DOHH2 (cell line): ENCODE measurements around the gene ZSCAN32.

Experiments
- CTCF ChIP-seq: fragments of 200-600 bp; sonication (generic); IDR thresholded peaks from one replicate; pipeline ENCODE4 v1.5.1; 2014; ENCODE audit warnings: antibody characterized with exemption, mild to moderate bottlenecking, low read depth, low read length; ENCODE audit not compliant: poor library complexity, severe bottlenecking
- EZH2phosphoT487 ChIP-seq: fragments of 200-600 bp; sonication (generic); IDR thresholded peaks from 2 replicates; pipeline ENCODE4 v1.6.1; 2017; ENCODE audit warnings: borderline replicate concordance, mild to moderate bottlenecking, antibody characterized with exemption, low read length, moderate library complexity, mixed read lengths

GRCh38 chr16:3355589-3355988 lies 45.2 kb downstream of the ZSCAN32 start, which contains the start of gene OR2C1:
- TF ChIP-seq CTCF (no peak), EZH2phosphoT487 (no peak)
